Measurements from ENCODE around the gene FBXW11.

DNA sequence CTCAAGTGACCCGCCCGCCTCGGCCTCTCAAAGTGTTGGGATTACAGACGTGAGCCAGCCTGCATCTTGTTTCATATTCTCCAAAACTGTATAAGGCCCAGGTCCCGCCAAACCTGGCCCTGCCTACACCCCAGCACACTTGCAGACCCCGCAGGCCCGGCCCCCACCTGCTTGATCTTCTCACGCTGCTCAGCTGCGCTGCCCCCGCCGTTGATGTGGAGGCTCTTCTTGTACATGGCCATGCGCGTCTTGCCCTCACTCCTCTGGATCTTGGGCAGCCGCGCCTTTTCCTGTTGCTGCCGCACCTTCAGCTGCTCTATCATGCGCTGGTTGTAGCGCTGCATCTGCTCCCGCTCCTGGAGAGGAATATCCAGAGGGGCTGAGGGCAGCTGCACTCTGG is 49.0 kb upstream of the FBXW11 start:
- TF ChIP-seq, protein P1, sequence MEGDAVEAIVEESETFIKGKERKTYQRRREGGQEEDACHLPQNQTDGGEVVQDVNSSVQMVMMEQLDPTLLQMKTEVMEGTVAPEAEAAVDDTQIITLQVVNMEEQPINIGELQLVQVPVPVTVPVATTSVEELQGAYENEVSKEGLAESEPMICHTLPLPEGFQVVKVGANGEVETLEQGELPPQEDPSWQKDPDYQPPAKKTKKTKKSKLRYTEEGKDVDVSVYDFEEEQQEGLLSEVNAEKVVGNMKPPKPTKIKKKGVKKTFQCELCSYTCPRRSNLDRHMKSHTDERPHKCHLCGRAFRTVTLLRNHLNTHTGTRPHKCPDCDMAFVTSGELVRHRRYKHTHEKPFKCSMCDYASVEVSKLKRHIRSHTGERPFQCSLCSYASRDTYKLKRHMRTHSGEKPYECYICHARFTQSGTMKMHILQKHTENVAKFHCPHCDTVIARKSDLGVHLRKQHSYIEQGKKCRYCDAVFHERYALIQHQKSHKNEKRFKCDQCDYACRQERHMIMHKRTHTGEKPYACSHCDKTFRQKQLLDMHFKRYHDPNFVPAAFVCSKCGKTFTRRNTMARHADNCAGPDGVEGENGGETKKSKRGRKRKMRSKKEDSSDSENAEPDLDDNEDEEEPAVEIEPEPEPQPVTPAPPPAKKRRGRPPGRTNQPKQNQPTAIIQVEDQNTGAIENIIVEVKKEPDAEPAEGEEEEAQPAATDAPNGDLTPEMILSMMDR (IDR thresholded peaks at IDR 0.05; ENCODE audit: poor library complexity, severe bottlenecking) = no peak
- no peak for TF ChIP-seq EP300 (conservative IDR thresholded peaks at IDR 0.05; ENCODE audit: poor library complexity, severe bottlenecking)
- TF ChIP-seq EZH2 (IDR thresholded peaks at IDR 0.05; ENCODE audit: borderline replicate concordance, insufficient read depth, low read length, poor library complexity, severe bottlenecking) = no peak
- no peak for TF ChIP-seq TAF1 (IDR thresholded peaks at IDR 0.05; ENCODE audit: low read depth)
- TF ChIP-seq, protein P2, sequence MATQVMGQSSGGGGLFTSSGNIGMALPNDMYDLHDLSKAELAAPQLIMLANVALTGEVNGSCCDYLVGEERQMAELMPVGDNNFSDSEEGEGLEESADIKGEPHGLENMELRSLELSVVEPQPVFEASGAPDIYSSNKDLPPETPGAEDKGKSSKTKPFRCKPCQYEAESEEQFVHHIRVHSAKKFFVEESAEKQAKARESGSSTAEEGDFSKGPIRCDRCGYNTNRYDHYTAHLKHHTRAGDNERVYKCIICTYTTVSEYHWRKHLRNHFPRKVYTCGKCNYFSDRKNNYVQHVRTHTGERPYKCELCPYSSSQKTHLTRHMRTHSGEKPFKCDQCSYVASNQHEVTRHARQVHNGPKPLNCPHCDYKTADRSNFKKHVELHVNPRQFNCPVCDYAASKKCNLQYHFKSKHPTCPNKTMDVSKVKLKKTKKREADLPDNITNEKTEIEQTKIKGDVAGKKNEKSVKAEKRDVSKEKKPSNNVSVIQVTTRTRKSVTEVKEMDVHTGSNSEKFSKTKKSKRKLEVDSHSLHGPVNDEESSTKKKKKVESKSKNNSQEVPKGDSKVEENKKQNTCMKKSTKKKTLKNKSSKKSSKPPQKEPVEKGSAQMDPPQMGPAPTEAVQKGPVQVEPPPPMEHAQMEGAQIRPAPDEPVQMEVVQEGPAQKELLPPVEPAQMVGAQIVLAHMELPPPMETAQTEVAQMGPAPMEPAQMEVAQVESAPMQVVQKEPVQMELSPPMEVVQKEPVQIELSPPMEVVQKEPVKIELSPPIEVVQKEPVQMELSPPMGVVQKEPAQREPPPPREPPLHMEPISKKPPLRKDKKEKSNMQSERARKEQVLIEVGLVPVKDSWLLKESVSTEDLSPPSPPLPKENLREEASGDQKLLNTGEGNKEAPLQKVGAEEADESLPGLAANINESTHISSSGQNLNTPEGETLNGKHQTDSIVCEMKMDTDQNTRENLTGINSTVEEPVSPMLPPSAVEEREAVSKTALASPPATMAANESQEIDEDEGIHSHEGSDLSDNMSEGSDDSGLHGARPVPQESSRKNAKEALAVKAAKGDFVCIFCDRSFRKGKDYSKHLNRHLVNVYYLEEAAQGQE (IDR thresholded peaks at IDR 0.05; ENCODE audit: borderline replicate concordance) = no peak
- TF ChIP-seq POLR2AphosphoS5 (IDR thresholded peaks at IDR 0.05) = no peak
- TF ChIP-seq SMC3 (conservative IDR thresholded peaks at IDR 0.05; ENCODE audit: poor library complexity) = no peak
